Central memory CD8-positive, alpha-beta T cell (primary cell): ENCODE measurements around the gene KCNC1.

Experiments
- ATAC-seq: fragments of 150-1000 bp; cut with Tn5 transposase; replicated peaks from 2 replicates; pipeline ENCODE4 v1.10.0; 2022; ENCODE audit warnings: mild to moderate bottlenecking, moderate FRiP score, moderate number of reproducible peaks; ENCODE audit not compliant: poor library complexity, severe bottlenecking; ENCODE audit errors: extremely low read depth
- DNase-seq, 2 donors: peaks; one replicate each; pipeline ENCODE4 v3.0.0; 2021; ENCODE audit warnings: low spot score in 2 of 2
- H3K27ac Mint-ChIP-seq: one replicate; pipeline ENCODE4 v1.8.0; 2022; ENCODE audit warnings: low read depth, mild to moderate bottlenecking, moderate library complexity, mixed read lengths
- H3K27me3 Mint-ChIP-seq: one replicate; pipeline ENCODE4 v1.8.0; 2022; ENCODE audit warnings: mixed read lengths
- H3K36me3 Mint-ChIP-seq: one replicate; pipeline ENCODE4 v1.8.0; 2022; ENCODE audit warnings: mild to moderate bottlenecking, moderate library complexity, mixed read lengths; ENCODE audit not compliant: insufficient read depth
- H3K4me1 Mint-ChIP-seq: one replicate; pipeline ENCODE4 v1.8.0; 2022; ENCODE audit warnings: mixed read lengths
- H3K4me3 Mint-ChIP-seq: one replicate; pipeline ENCODE4 v1.8.0; 2022; ENCODE audit warnings: mild to moderate bottlenecking, moderate library complexity, mixed read lengths
- H3K9me3 Mint-ChIP-seq: one replicate; pipeline ENCODE4 v1.8.0; 2022; ENCODE audit warnings: mixed read lengths

Gene KCNC1

GRCh38 chr11:17699147-17700114 lies 35.1 kb upstream of the KCNC1 start:
- H3K27me3 Mint-ChIP-seq = peaks cover 32% of the 10 kb centered on the region
- no peak overlapping the region for H3K4me3 Mint-ChIP-seq
- ATAC-seq (no peak), DNase-seq (no peak)
- peaks cover 2% of the 10 kb centered on the region for H3K36me3 Mint-ChIP-seq
- no peak overlapping the region for H3K27ac Mint-ChIP-seq
- H3K4me1 Mint-ChIP-seq = no peaks in the 10 kb centered on the region
- peaks cover 6% of the 10 kb centered on the region for H3K9me3 Mint-ChIP-seq

- H3K9me3 Mint-ChIP-seq = peaks cover 6% of the 10 kb centered on the region
- no peak for ATAC-seq
- no peak overlapping the region for H3K4me3 Mint-ChIP-seq
- H3K27ac Mint-ChIP-seq = no peak overlapping the region
- peaks cover 18% of the 10 kb centered on the region for H3K27me3 Mint-ChIP-seq
- no peak for DNase-seq
- H3K4me1 Mint-ChIP-seq = no peaks in the 10 kb centered on the region
- no peaks in the 10 kb centered on the region for H3K36me3 Mint-ChIP-seq
These were observed 33.6 kb upstream of the KCNC1 start for GRCh38 chr11:17700991-17701390.

- Mint-ChIP-seq H3K9me3 (peaks cover 6% of the 10 kb centered on the region), H3K27me3 (peaks cover 2% of the 10 kb centered on the region), H3K4me1 (no peaks in the 10 kb centered on the region), H3K36me3 (no peaks in the 10 kb centered on the region), H3K4me3 (no peak overlapping the region), H3K27ac (no peak overlapping the region)
- DNase-seq (no peak), ATAC-seq (no peak)
These were observed 31.7 kb upstream of the KCNC1 start for GRCh38 chr11:17702876-17703275.

GRCh38 chr11:17703951-17704350 lies 30.6 kb upstream of the KCNC1 start:
- no peak overlapping the region for H3K27ac Mint-ChIP-seq
- H3K36me3 Mint-ChIP-seq = no peaks in the 10 kb centered on the region
- DNase-seq (no peak), ATAC-seq (no peak)
- H3K9me3 Mint-ChIP-seq = peaks cover 6% of the 10 kb centered on the region
- H3K27me3 Mint-ChIP-seq = no peaks in the 10 kb centered on the region
- no peaks in the 10 kb centered on the region for H3K4me1 Mint-ChIP-seq
- H3K4me3 Mint-ChIP-seq = no peak overlapping the region

- Mint-ChIP-seq H3K27me3 (no peaks in the 10 kb centered on the region), H3K4me1 (no peaks in the 10 kb centered on the region), H3K36me3 (no peaks in the 10 kb centered on the region), H3K9me3 (peaks cover 6% of the 10 kb centered on the region), H3K27ac (no peak overlapping the region), H3K4me3 (no peak overlapping the region)
- ATAC-seq (no peak), DNase-seq (no peak)
These were observed 26.8 kb upstream of the KCNC1 start for GRCh38 chr11:17707830-17708229.

GRCh38 chr11:17711836-17712235 lies 22.7 kb upstream of the KCNC1 start:
- no peaks in the 10 kb centered on the region for H3K4me1 Mint-ChIP-seq
- DNase-seq (no peak), ATAC-seq (no peak)
- H3K27me3 Mint-ChIP-seq = no peaks in the 10 kb centered on the region
- no peak overlapping the region for H3K4me3 Mint-ChIP-seq
- no peaks in the 10 kb centered on the region for H3K36me3 Mint-ChIP-seq
- no peak overlapping the region for H3K27ac Mint-ChIP-seq
- no peaks in the 10 kb centered on the region for H3K9me3 Mint-ChIP-seq

GRCh38 chr11:17713851-17714250 lies 20.7 kb upstream of the KCNC1 start:
- H3K9me3 Mint-ChIP-seq = no peaks in the 10 kb centered on the region
- H3K4me1 Mint-ChIP-seq = no peaks in the 10 kb centered on the region
- H3K27me3 Mint-ChIP-seq = peaks cover 4% of the 10 kb centered on the region
- no peak overlapping the region for H3K27ac Mint-ChIP-seq
- no peak for ATAC-seq
- DNase-seq = no peak
- no peak overlapping the region for H3K4me3 Mint-ChIP-seq
- H3K36me3 Mint-ChIP-seq = no peaks in the 10 kb centered on the region

- no peaks in the 10 kb centered on the region for H3K4me1 Mint-ChIP-seq
- no peak for DNase-seq
- no peak overlapping the region for H3K4me3 Mint-ChIP-seq
These were observed 20.2 kb upstream of the KCNC1 start for GRCh38 chr11:17714356-17714854.

GRCh38 chr11:17714870-17715269 lies 19.7 kb upstream of the KCNC1 start:
- no peak overlapping the region for H3K4me3 Mint-ChIP-seq
- ATAC-seq = no peak
- no peaks in the 10 kb centered on the region for H3K9me3 Mint-ChIP-seq
- peaks cover 7% of the 10 kb centered on the region for H3K27me3 Mint-ChIP-seq
- H3K27ac Mint-ChIP-seq = no peak overlapping the region
- no peaks in the 10 kb centered on the region for H3K36me3 Mint-ChIP-seq
- no peak for DNase-seq
- H3K4me1 Mint-ChIP-seq = no peaks in the 10 kb centered on the region

More at GRCh38 chr11:17714356-17714854, 20.2 kb upstream of the KCNC1 start:
- H3K27ac Mint-ChIP-seq = no peak overlapping the region
- no peaks in the 10 kb centered on the region for H3K9me3 Mint-ChIP-seq
- H3K27me3 Mint-ChIP-seq = peaks cover 7% of the 10 kb centered on the region
- H3K36me3 Mint-ChIP-seq = no peaks in the 10 kb centered on the region
- ATAC-seq = no peak

- ATAC-seq (no peak), DNase-seq (no peak)
- Mint-ChIP-seq H3K4me1 (no peaks in the 10 kb centered on the region), H3K4me3 (no peak overlapping the region), H3K27ac (no peak overlapping the region), H3K36me3 (no peaks in the 10 kb centered on the region), H3K9me3 (no peaks in the 10 kb centered on the region), H3K27me3 (peaks cover 7% of the 10 kb centered on the region)
These were observed 17.8 kb upstream of the KCNC1 start for GRCh38 chr11:17716807-17717206.

- ATAC-seq (no peak), DNase-seq (no peak)
- Mint-ChIP-seq H3K36me3 (no peaks in the 10 kb centered on the region), H3K27ac (no peak overlapping the region), H3K4me3 (no peak overlapping the region), H3K27me3 (peaks cover 19% of the 10 kb centered on the region), H3K9me3 (no peaks in the 10 kb centered on the region), H3K4me1 (no peaks in the 10 kb centered on the region)
These were observed 16.6 kb upstream of the KCNC1 start for GRCh38 chr11:17718015-17718414.

GRCh38 chr11:17718510-17718962 lies 16.0 kb upstream of the KCNC1 start:
- H3K4me1 Mint-ChIP-seq = no peaks in the 10 kb centered on the region
- H3K9me3 Mint-ChIP-seq = no peaks in the 10 kb centered on the region
- no peak for ATAC-seq
- H3K4me3 Mint-ChIP-seq = no peak overlapping the region
- no peak for DNase-seq
- H3K36me3 Mint-ChIP-seq = no peaks in the 10 kb centered on the region
- no peak overlapping the region for H3K27ac Mint-ChIP-seq
- peaks cover 24% of the 10 kb centered on the region for H3K27me3 Mint-ChIP-seq
